LHCN-M2 (cell line): ENCODE measurements around the gene PIEZO2. TPM values are rescaled to one million over a fixed set of nuclear protein-coding genes. Genes with fewer than 3 reads are reported as not detected.

ENCODE experiments used
- DNase-seq: peaks from one replicate; pipeline ENCODE4 v3.0.0-alpha.2; 2012; ENCODE audit warnings: low read depth
- total RNA-seq: library from RNA; depleted of rRNA; stranded (reverse); fragments of >200 nt; gene quantifications from 2 replicates; pipeline ENCODE4 v1.2.3, GENCODE V29; 2014

Gene PIEZO2
- total RNA-seq, 1 experiment from 2014 or later: 10.4 TPM

- DNase-seq: no peak
These were observed 117.4 kb downstream of the PIEZO2 start for GRCh38 chr18:11031966-11032365.

GRCh38 chr18:11029021-11029420 is 120.3 kb downstream of the PIEZO2 start:
- no peak for DNase-seq

GRCh38 chr18:11027862-11028261 is 121.5 kb downstream of the PIEZO2 start:
- no peak for DNase-seq

GRCh38 chr18:11025671-11026070 is 123.7 kb downstream of the PIEZO2 start:
- no peak for DNase-seq

GRCh38 chr18:11024928-11025669 is 124.3 kb downstream of the PIEZO2 start:
- DNase-seq: no peak

- no peak for DNase-seq
These were observed 127.9 kb downstream of the PIEZO2 start for GRCh38 chr18:11021477-11021876.

GRCh38 chr18:11020877-11021414 is 128.4 kb downstream of the PIEZO2 start:
- no peak for DNase-seq

GRCh38 chr18:11020161-11020853 is 129.1 kb downstream of the PIEZO2 start:
- DNase-seq: no peak

- no peak for DNase-seq
These were observed 129.9 kb downstream of the PIEZO2 start for GRCh38 chr18:11019295-11020105.

- no peak for DNase-seq
These were observed 139.5 kb downstream of the PIEZO2 start for GRCh38 chr18:11009869-11010268.

- no peak for DNase-seq
These were observed 140.2 kb downstream of the PIEZO2 start for GRCh38 chr18:11009147-11009546.

GRCh38 chr18:11008505-11008904 is 140.9 kb downstream of the PIEZO2 start:
- peak; percentile 40 for DNase-seq

- peak; percentile 100 for DNase-seq
These were observed 143.8 kb downstream of the PIEZO2 start for GRCh38 chr18:11005528-11005927.

GRCh38 chr18:11004951-11005350 is 144.4 kb downstream of the PIEZO2 start:
- DNase-seq: peak; percentile 43

GRCh38 chr18:11004294-11004693 is 145.1 kb downstream of the PIEZO2 start:
- DNase-seq: peak; percentile 81

GRCh38 chr18:11002796-11003195 is 146.6 kb downstream of the PIEZO2 start:
- DNase-seq: no peak

GRCh38 chr18:11002277-11002676 is 147.1 kb downstream of the PIEZO2 start:
- DNase-seq: no peak

- DNase-seq: no peak
These were observed 149.3 kb downstream of the PIEZO2 start for GRCh38 chr18:11000071-11000470.

GRCh38 chr18:10997885-10998284 is 151.5 kb downstream of the PIEZO2 start:
- no peak for DNase-seq

GRCh38 chr18:10995550-10995949 is 153.8 kb downstream of the PIEZO2 start:
- DNase-seq: peak; percentile 69

- DNase-seq: no peak
These were observed 159.9 kb downstream of the PIEZO2 start for GRCh38 chr18:10989486-10989885.

GRCh38 chr18:10985689-10986088 is 163.7 kb downstream of the PIEZO2 start:
- DNase-seq: no peak
